ENCODE data around the gene NOC4L.
"Not testable (repeated sequence)": the region's sequence is repeated elsewhere in the genome, so short reads cannot be mapped to it uniquely, and the experiment has no call there.

NOC4L gene

GRCh38 chr12:132180648-132181546 is 36.6 kb downstream of the NOC4L start:
- no peak for DNase-seq (ENCODE audit: low read depth in 2 of 3, low spot score in 1 of 3)

- no peak for DNase-seq (ENCODE audit: low read depth in 2 of 3, low spot score in 1 of 3)
These were observed 37.4 kb downstream of the NOC4L start for GRCh38 chr12:132181570-132182200.

GRCh38 chr12:132182206-132182710 is 38.0 kb downstream of the NOC4L start:
- DNase-seq (ENCODE audit: low read depth in 2 of 3, low spot score in 1 of 3) = no peak

- no peak for DNase-seq (ENCODE audit: low read depth in 2 of 3, low spot score in 1 of 3)
These were observed 38.6 kb downstream of the NOC4L start for GRCh38 chr12:132182711-132183365.

- no peak for DNase-seq (ENCODE audit: low read depth in 2 of 3, low spot score in 1 of 3)
These were observed 41.4 kb downstream of the NOC4L start for GRCh38 chr12:132185705-132186104.

- no peak for DNase-seq (ENCODE audit: low read depth in 2 of 3, low spot score in 1 of 3)
These were observed 42.1 kb downstream of the NOC4L start for GRCh38 chr12:132186208-132186856.

- no peak for DNase-seq (ENCODE audit: low read depth in 2 of 3, low spot score in 1 of 3)
These were observed 42.8 kb downstream of the NOC4L start for GRCh38 chr12:132186857-132187620.

GRCh38 chr12:132187646-132188450 is 43.6 kb downstream of the NOC4L start:
- no peak for DNase-seq (ENCODE audit: low read depth in 2 of 3, low spot score in 1 of 3)

- no peak for DNase-seq (ENCODE audit: low read depth in 2 of 3, low spot score in 1 of 3)
These were observed 44.2 kb downstream of the NOC4L start for GRCh38 chr12:132188451-132188901.

GRCh38 chr12:132188916-132189325 is 44.7 kb downstream of the NOC4L start:
- no peak for DNase-seq (ENCODE audit: low read depth in 2 of 3, low spot score in 1 of 3)

- DNase-seq (ENCODE audit: low read depth in 2 of 3, low spot score in 1 of 3) = peak; percentile 83 to 92 (median 87)
These were observed 45.2 kb downstream of the NOC4L start for GRCh38 chr12:132189378-132190011.

GRCh38 chr12:132190012-132190755 is 45.9 kb downstream of the NOC4L start:
- DNase-seq (ENCODE audit: low read depth in 2 of 3, low spot score in 1 of 3) = no peak

- no peak for DNase-seq (ENCODE audit: low read depth in 2 of 3, low spot score in 1 of 3)
These were observed 46.7 kb downstream of the NOC4L start for GRCh38 chr12:132190834-132191500.

- DNase-seq (ENCODE audit: low read depth in 2 of 3, low spot score in 1 of 3) = no peak
These were observed 47.7 kb downstream of the NOC4L start for GRCh38 chr12:132191715-132192553.

- DNase-seq (ENCODE audit: low read depth in 2 of 3, low spot score in 1 of 3) = no peak
These were observed 49.8 kb downstream of the NOC4L start for GRCh38 chr12:132194056-132194455.

GRCh38 chr12:132194556-132194955 is 50.3 kb downstream of the NOC4L start:
- DNase-seq (ENCODE audit: low read depth in 2 of 3, low spot score in 1 of 3) = no peak

- not testable (repeated sequence) for DNase-seq (ENCODE audit: low read depth in 2 of 3, low spot score in 1 of 3)
These were observed 51.0 kb downstream of the NOC4L start for GRCh38 chr12:132195242-132195641.
